SW 1271 (cell line): Measurements from ENCODE around the gene PLXDC2.

Experiments used
- DNase-seq, 2 experiments: peaks; one replicate each; lab custom pipeline; 2025; lab: John Stamatoyannopoulos, UW

Gene PLXDC2

GRCh38 chr10:19815731-19816410 is 361 bp upstream of the PLXDC2 start:
- peak in 1 of 2 experiments; percentile 13 for DNase-seq

- no peak for DNase-seq
These were observed 1.1 kb downstream of the PLXDC2 start for GRCh38 chr10:19817231-19817933.

- no peak for DNase-seq
These were observed 2.6 kb downstream of the PLXDC2 start for GRCh38 chr10:19818876-19819275.

GRCh38 chr10:19819419-19820033 is 3.3 kb downstream of the PLXDC2 start:
- DNase-seq = peak in 1 of 2 experiments; percentile 22

DNA sequence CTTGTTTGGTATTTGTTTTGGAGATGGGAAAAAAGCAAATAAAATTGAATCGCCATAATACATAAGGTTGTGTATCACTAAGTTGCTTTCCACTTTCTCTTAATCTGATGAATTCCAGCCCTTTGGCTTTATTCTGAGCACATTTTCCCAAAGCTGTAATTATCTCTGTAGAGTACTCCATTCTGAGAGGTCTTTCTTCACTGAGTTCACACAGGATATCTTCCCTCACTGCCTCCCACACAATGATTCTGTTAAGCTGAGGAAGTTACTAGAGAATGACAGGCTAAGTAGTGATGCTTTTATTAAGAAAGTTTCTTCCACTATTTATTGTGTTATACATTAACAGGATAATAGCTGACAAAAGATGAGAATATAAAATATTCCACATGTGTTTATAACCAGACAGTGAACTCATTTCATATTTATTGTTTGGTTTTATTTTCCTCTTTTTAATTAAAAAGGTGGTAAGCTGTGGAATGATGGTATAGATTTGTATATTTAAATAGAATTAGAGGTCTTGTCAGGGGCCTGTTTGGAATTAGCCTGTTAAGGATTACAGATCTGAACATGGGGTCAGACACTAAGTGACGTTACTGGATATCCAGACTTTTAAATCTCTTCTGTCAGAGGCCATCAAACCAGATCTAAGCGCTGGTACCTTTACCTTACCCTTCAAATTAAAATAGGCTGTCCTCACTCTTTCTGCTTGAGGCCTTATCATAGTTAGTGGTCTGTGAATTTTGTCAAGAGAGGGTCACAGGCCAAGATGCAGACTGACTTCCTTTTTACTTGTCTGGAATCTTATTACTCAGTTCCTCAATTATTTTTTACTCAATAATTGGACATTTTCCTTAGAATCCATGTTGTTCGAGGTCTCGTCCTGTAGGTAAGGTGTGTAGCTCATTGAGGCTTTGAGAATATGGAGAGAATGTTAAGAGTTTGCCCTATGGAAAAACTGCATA is 8.4 kb downstream of the PLXDC2 start:
- no peak for DNase-seq

GRCh38 chr10:19825700-19826099 is 9.5 kb downstream of the PLXDC2 start:
- DNase-seq = no peak

GRCh38 chr10:19826712-19827111 is 10.5 kb downstream of the PLXDC2 start:
- DNase-seq = no peak

- DNase-seq = no peak
These were observed 12.2 kb downstream of the PLXDC2 start for GRCh38 chr10:19828278-19829049.

- no peak for DNase-seq
These were observed 16.5 kb downstream of the PLXDC2 start for GRCh38 chr10:19832699-19833098.

GRCh38 chr10:19833170-19833824 is 17.1 kb downstream of the PLXDC2 start:
- no peak for DNase-seq

GRCh38 chr10:19835952-19836351 is 19.7 kb downstream of the PLXDC2 start:
- no peak for DNase-seq

- DNase-seq = no peak
These were observed 22.9 kb downstream of the PLXDC2 start for GRCh38 chr10:19839090-19839489.

- no peak for DNase-seq
These were observed 23.3 kb downstream of the PLXDC2 start for GRCh38 chr10:19839552-19839951.

DNA sequence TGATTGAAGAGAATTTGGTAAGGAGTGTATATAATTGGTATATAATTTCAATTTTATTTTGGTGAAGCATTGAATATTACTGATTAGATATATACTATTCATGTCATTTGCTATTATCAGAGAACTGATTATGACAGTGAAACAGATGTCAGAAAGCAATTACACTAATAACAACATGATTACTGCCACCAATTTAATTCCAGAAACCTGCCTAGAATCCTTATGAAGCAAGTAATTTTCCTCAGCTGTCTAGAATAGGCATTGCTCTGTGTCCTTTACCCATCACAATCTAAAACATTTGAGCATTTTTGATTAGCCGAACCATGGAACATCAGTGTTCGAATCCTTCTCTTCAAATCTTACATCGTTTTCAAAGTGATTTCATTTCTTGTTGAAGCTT is 24.5 kb downstream of the PLXDC2 start:
- DNase-seq = no peak

GRCh38 chr10:19843487-19843886 is 27.3 kb downstream of the PLXDC2 start:
- DNase-seq = no peak

DNA sequence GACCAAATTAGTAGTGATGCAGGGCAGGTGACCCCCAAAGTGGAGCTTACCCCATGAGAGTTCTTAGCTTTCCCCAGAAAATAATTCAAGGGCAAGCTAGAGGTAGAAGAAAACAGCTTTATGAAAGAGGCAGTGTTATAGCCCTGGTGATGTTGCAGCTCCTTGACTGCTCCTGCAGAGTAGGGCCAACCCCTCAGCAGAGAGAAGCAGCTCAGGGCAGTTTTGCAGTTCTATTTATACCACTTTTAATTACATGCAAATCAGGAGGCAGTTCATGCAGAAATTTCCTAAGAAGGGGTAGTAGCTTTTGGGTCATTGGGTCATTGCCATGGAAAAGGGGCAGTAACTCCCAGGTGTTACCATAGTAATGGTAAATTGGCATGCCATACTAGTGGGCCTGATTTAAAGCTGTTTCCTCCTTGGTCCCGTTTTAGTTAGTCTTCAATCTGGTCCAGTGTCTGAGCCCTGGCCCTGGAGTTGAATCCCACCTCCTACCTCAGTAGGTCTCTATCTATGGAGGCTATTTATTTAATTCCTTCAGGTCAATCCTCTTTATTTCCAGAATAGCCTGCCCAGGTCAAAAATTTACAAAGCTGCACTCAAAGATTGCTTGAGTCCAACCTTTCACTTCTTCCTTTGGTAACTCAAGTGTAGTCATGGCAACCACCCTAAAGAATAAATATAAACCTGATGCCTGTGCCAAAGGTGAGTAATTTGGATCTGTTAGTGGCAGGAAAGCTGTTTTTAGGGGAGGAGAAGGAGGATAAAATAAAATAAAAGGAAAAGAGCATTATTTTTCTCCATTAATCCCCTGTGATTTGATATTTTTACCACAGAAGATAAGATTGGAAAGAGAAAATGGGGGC is 29.5 kb downstream of the PLXDC2 start:
- DNase-seq = no peak

- DNase-seq = no peak
These were observed 31.1 kb downstream of the PLXDC2 start for GRCh38 chr10:19847321-19847720.

DNA sequence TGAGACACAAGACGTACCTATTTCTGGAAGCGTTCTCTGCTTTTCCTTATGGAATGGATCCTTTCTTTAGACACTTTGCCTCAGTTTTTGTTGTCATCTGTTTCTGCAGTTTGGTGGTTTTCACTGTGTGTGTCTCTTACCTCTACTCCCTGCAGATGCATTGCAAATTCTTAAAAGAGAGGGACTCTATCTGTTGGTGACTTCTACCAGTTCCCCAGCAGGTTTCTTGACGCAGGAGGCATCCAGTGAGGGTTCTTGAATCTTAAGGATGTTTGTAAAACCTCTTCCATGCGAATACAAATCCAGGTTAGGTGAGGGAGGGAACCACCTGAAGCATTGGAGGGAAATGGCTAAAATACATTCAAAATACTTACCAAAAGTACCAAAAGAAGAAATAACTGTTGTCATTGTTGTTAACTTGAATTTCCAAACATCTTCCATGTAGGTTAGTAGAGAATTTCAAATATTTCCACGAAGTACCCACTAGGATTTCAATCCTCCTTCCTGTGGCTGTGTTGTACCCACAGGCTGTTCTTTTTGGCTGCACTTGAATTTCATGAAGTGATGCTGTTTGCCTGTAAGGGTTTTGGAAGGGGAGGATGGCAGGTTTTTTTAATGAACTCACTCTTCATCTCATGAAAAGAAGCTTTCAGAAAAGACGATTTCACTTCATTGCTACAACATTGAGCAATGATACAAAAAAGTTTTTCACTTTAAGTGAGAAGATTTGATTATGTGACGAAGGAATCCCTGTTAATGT is 32.2 kb downstream of the PLXDC2 start:
- no peak for DNase-seq

DNA sequence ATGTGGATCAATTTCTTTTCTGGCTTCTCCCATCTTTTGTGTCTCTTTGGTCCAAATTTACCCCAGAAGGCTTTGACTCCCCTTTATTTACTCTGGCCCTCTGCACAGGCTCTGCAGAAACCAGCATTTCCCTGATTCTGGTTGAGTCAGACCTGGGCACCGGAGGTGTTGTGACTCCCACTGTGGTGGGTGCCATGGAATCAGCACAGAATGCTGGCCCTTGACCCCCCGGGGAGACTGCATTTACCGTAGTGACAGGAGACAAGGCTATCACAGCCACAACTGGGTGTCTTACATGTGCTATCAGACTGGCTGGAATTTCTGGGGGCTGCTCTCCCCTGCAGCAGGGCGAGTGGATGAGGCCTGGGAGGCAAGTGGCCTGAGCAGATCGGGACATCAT is 37.6 kb downstream of the PLXDC2 start:
- no peak for DNase-seq
